Body of pancreas (tissue), 4 donors: ENCODE results near the gene OR51V1.

Experiments used
- CTCF ChIP-seq, 7 experiments: fragments of 450-650 bp in 4 of 7; fragments of 200-600 bp in 3 of 7; sonication (generic) in 3 of 7; IDR thresholded peaks; one replicate each; pipeline ENCODE4 v1.5.1; 2016 to 2019; ENCODE audit warnings: antibody characterized with exemption in 7 of 7
- POLR2A ChIP-seq, 3 donors: fragments of 450-650 bp; IDR thresholded peaks; one replicate each; pipeline ENCODE4 v1.6.1; 2016; ENCODE audit warnings: antibody characterized with exemption in 3 of 3, mild to moderate bottlenecking in 2 of 3

DNA sequence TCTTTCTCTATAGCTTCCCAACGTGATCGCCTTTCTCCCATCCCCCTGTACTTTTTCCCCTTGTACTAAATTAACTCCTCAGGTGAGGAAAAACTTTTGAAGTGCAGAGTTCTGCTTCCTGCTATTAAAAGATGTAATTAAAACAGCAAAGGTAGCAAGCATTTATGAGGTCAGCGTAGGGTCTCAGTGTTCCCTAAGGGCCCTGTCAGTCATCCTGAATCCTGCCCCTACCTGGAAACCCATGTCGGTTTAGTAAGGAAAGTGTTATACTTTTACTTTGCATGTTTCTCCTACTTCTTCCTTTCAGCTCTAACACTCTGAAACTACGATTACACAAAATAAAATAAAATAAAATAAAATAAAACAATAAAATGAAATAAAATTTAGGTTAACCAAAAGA lies 27.6 kb upstream of the OR51V1 start:
- no peak for TF ChIP-seq CTCF (IDR thresholded peaks at IDR 0.05)
- TF ChIP-seq POLR2A (IDR thresholded peaks at IDR 0.05) = no peak
